GM21390 (cell line): Measurements from ENCODE around the gene ACTG1.

ENCODE experiments used
- ATAC-seq: cut with Tn5 transposase; IDR thresholded peaks from one replicate; pipeline ENCODE4 v1.9.1; 2021; ENCODE audit not compliant: unreplicated experiment

Gene ACTG1

GRCh38 chr17:81466564-81467472, 45.8 kb downstream of the ACTG1 start:
- ATAC-seq = no peak

DNA sequence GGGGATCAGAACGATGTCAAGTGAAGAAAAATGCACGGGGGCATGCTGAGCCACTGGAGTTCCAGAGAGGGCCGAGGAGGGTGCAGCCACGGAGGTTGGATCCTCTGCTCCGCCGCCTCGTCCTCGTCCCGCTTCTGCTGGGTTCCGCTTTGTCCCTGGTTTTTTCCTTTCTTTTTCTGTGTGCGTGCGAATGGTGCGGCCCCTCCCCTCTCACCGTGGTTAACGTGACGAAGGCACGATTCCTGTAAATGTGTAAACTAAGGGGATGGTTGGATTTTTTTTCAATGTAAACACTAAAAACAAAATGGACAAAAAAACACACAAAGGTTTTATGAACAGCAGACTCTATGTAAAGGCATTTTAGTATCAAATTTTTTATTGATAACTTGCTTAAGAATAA, 46.7 kb downstream of the ACTG1 start:
- no peak for ATAC-seq

DNA sequence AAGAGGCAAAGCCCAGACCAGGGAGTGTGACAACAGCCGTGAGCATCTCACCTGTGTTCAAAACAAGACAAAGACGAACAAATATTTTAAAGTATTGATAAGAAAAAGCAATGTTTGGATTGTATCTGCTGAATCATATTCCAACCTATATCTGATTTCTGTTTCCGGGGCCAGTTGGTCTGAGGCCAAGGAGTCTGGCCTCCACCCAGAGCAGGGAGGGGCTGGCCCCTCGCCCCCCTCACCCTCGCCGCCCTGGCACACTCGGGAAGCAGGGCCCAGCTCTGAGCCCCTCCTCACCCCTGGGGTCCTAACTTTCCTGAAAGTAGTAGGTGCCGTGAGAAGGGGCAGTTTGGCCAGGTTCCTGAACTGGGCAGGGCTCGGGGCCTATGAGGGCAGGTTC, 48.0 kb downstream of the ACTG1 start:
- no peak for ATAC-seq

- ATAC-seq = no peak
Observed at GRCh38 chr17:81463506-81463905, 49.1 kb downstream of the ACTG1 start.

DNA sequence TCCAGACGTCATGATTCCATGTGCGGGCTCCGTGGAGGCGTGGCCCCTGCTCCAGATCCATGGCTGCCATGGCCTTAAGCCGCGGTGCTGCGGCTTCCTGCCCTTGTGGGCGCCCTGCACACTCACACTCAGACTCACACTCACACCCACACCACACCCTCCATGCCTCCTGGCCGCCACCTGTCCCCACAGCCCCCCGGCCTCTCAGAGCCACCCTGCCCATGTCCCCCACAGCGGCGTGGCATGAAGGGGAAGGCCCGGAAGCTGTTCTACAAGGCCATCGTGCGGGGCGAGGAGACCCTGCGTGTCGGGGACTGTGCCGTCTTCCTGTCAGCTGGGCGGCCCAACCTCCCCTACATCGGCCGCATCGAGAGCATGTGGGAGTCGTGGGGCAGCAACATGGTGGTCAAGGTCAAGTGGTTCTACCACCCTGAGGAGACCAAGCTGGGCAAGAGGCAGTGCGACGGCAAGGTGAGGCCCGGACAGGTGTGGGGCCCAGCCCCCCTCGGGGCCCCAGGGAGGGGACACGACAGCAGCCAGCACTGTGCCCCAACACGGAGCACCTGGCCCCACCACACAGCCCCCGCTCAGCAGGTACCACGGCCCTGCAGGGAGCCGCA, 50.0 kb downstream of the ACTG1 start:
- no peak for ATAC-seq

DNA sequence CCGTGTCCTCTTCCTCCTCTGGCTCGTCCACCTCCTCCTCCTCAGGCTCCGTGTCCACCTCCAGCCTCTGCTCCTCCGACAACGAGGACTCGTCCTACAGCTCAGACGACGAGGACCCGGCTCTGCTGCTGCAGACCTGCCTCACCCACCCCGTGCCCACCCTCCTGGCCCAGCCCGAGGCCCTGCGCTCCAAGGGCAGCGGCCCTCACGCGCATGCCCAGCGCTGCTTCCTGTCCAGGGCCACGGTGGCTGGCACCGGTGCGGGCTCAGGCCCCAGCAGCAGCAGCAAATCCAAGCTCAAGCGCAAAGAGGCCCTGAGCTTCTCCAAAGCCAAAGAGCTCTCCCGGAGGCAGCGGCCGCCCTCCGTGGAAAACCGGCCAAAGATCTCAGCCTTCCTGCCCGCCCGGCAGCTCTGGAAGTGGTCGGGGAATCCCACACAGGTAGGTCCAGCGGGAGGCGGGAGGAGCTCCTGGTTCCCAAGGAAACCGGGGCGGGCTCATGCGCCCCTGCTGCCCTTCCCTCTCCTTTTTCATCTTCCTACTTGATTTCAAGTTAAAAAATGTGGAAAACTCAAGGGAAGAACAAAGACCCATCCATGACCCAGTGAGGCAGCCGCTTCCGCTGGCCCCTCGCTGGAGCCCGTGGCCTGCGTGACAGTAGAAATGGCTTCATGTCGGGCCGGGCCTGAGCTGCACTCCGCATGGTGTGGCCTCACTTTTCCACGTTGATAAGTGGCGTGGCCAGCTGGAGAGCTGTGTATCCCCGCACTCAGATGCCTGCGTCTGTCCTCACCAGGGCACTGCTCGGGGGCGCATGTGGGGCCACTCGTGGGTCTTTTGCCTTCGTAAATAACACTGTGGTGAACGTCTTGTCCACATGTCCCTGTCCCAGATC, 50.7 kb downstream of the ACTG1 start:
- ATAC-seq = no peak

DNA sequence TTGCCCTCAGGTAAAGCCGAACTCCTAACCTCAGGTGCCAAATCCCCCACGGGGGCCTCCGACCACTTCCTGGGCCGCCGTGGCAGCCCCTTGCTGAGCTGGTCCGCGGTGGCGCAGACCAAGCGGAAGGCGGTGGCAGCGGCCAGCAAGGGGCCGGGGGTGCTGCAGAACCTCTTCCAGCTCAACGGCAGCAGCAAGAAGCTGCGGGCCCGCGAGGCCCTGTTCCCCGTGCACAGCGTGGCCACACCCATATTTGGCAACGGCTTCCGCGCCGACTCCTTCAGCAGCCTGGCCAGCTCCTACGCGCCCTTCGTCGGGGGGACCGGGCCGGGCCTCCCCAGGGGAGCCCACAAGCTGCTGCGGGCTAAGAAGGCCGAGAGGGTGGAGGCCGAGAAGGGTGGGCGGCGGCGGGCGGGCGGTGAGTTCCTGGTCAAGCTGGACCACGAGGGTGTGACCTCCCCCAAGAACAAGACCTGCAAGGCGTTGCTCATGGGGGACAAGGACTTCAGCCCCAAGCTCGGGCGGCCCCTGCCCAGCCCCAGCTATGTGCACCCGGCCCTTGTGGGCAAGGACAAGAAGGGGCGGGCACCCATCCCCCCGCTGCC, 51.6 kb downstream of the ACTG1 start:
- ATAC-seq = no peak
